HEK293 (cell line): ENCODE results near the gene CDKL5.

Experiments used
- ELK4 ChIP-seq: IDR thresholded peaks from 2 replicates; pipeline ENCODE4 v1.6.1; 2011; ENCODE audit warnings: mild to moderate bottlenecking, low read depth, low read length, borderline replicate concordance
- FEZF1 ChIP-seq: fragments of 450-650 bp; formaldehyde crosslinking; IDR thresholded peaks from 2 replicates; pipeline ENCODE4 v1.5.1; 2016; ENCODE audit warnings: missing biosample characterization, missing genetic modification characterization
- KLF10 ChIP-seq: fragments of 450-650 bp; IDR thresholded peaks from 2 replicates; pipeline ENCODE4 v1.5.1; 2018; ENCODE audit warnings: missing biosample characterization, mild to moderate bottlenecking, missing genetic modification characterization
- KLF17 ChIP-seq: fragments of 450-650 bp; formaldehyde crosslinking; IDR thresholded peaks from 2 replicates; pipeline ENCODE4 v1.5.1; 2016; ENCODE audit warnings: missing biosample characterization, missing genetic modification characterization
- KLF7 ChIP-seq: fragments of 450-650 bp; formaldehyde crosslinking; IDR thresholded peaks from 2 replicates; pipeline ENCODE4 v1.5.1; 2016; ENCODE audit warnings: missing biosample characterization, missing genetic modification characterization, borderline replicate concordance
- ZBTB8A ChIP-seq: fragments of 450-650 bp; formaldehyde crosslinking; IDR thresholded peaks from 2 replicates; pipeline ENCODE4 v1.5.1; 2016; ENCODE audit warnings: missing biosample characterization, missing genetic modification characterization
- ZEB2 ChIP-seq: fragments of 450-650 bp; formaldehyde crosslinking; IDR thresholded peaks from 2 replicates; pipeline ENCODE4 v1.5.1; 2016; ENCODE audit warnings: missing biosample characterization, missing genetic modification characterization
- ZFP3 ChIP-seq: fragments of 450-650 bp; formaldehyde crosslinking; IDR thresholded peaks from 2 replicates; pipeline ENCODE4 v1.5.1; 2016; ENCODE audit warnings: low read depth, missing biosample characterization, missing genetic modification characterization
- ZNF184 ChIP-seq: fragments of 450-650 bp; IDR thresholded peaks from 2 replicates; pipeline ENCODE4 v1.5.1; 2018; ENCODE audit warnings: missing biosample characterization, mild to moderate bottlenecking, missing genetic modification characterization
- ZNF280D ChIP-seq: fragments of 450-650 bp; formaldehyde crosslinking; IDR thresholded peaks from 2 replicates; pipeline ENCODE4 v1.5.1; 2016; ENCODE audit warnings: missing biosample characterization, missing genetic modification characterization
- ZNF292 ChIP-seq: fragments of 450-650 bp; formaldehyde crosslinking; IDR thresholded peaks from 2 replicates; pipeline ENCODE4 v1.5.1; 2016; ENCODE audit warnings: low read depth, missing biosample characterization, missing genetic modification characterization, borderline replicate concordance
- ZNF362 ChIP-seq: fragments of 450-650 bp; formaldehyde crosslinking; IDR thresholded peaks from 2 replicates; pipeline ENCODE4 v1.5.1; 2016; ENCODE audit warnings: missing biosample characterization, missing genetic modification characterization
- ZNF394 ChIP-seq: fragments of 450-650 bp; formaldehyde crosslinking; IDR thresholded peaks from 2 replicates; pipeline ENCODE4 v1.5.1; 2016; ENCODE audit warnings: missing biosample characterization, missing genetic modification characterization, mild to moderate bottlenecking, moderate library complexity, borderline replicate concordance
- ZNF513 ChIP-seq: fragments of 450-650 bp; IDR thresholded peaks from 2 replicates; pipeline ENCODE4 v1.5.1; 2018; ENCODE audit warnings: missing biosample characterization, missing genetic modification characterization
- ZNF518A ChIP-seq: fragments of 450-650 bp; formaldehyde crosslinking; conservative IDR thresholded peaks from 2 replicates; pipeline ENCODE4 v1.5.1; 2016; ENCODE audit warnings: low read depth, missing biosample characterization, missing genetic modification characterization
- ZNF548 ChIP-seq: fragments of 450-650 bp; formaldehyde crosslinking; IDR thresholded peaks from 2 replicates; pipeline ENCODE4 v1.5.1; 2016; ENCODE audit warnings: missing biosample characterization, missing genetic modification characterization
- ZNF600 ChIP-seq: fragments of 450-650 bp; formaldehyde crosslinking; IDR thresholded peaks from 2 replicates; pipeline ENCODE4 v1.5.1; 2016; ENCODE audit warnings: missing biosample characterization, missing genetic modification characterization
- ZXDB ChIP-seq: fragments of 450-650 bp; formaldehyde crosslinking; IDR thresholded peaks from 2 replicates; pipeline ENCODE4 v1.5.1; 2016; ENCODE audit warnings: missing biosample characterization, missing genetic modification characterization
- TF ChIP-seq, protein P1 (sequence below): fragments of 450-650 bp; formaldehyde crosslinking; IDR thresholded peaks from 2 replicates; pipeline ENCODE4 v1.5.1; 2017; ENCODE audit warnings: missing biosample characterization, missing genetic modification characterization
- TF ChIP-seq, protein P2 (sequence below): fragments of 450-650 bp; formaldehyde crosslinking; IDR thresholded peaks from 2 replicates; pipeline ENCODE4 v1.5.1; 2016; ENCODE audit warnings: missing biosample characterization, missing genetic modification characterization

CDKL5 gene

DNA sequence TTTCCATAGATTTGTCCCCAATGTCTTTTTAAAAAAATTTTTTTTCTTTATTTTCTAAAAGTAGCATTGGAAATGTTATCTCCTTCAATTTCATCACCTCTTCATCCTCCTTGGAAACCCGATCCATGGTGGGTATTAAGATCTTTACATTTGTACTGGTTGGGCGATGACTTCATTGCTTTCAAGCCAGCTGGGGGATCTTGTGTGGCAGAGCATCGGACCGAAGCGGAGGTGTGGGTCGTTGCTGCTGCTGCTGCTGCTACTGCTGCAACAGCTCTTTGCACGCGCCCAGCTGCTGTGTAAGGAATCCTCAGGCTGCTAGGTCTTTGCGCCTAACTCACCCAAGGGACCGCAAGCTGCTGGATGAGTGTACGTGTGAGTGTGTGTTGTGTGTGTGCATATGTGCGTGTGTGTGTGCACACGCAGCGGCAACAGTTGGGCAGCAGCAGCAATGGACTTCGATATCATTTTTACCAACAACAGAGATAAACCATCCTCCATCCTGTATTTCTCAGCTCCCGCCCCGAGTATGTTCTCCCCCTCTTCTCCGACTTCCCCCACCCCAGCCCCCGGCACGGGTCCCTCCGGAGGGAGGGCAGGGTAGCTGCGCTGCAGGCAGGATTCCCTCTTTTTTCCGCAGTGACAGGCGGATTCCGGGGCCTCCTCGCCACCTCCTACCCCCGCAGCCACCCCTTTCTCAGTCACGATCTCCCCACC, 768 bp upstream of the CDKL5 start (continued):
- TF ChIP-seq ZNF513 (tag by site-specific recombination) (peak; percentile 62; the same call in 1 of the 2 replicates), ZBTB8A (0 out of 2 replicates have a peak, but pooled peaks have one; percentile 17), ZNF600 (tag by site-specific recombination) (peak; percentile 95), ZEB2 (tag by site-specific recombination) (peak; percentile 46; the same call in 1 of the 2 replicates), ELK4 (no peak), ZFP3 (tag by site-specific recombination) (no peak; the same call in 1 of the 2 replicates), ZNF548 (tag by site-specific recombination) (no peak), ZNF518A (no peak), ZNF280D (tag by site-specific recombination) (no peak), KLF10 (tag by site-specific recombination) (peak; percentile 41; the same call in 1 of the 2 replicates), KLF7 (no peak), ZXDB (tag by site-specific recombination) (peak; percentile 52; the same call in 1 of the 2 replicates), ZNF394 (no peak), ZNF184 (tag by site-specific recombination) (no peak), KLF17 (tag by site-specific recombination) (no peak), ZNF292 (tag by site-specific recombination) (no peak), FEZF1 (no peak), ZNF362 (tag by site-specific recombination) (no peak)
- TF ChIP-seq, protein P1, sequence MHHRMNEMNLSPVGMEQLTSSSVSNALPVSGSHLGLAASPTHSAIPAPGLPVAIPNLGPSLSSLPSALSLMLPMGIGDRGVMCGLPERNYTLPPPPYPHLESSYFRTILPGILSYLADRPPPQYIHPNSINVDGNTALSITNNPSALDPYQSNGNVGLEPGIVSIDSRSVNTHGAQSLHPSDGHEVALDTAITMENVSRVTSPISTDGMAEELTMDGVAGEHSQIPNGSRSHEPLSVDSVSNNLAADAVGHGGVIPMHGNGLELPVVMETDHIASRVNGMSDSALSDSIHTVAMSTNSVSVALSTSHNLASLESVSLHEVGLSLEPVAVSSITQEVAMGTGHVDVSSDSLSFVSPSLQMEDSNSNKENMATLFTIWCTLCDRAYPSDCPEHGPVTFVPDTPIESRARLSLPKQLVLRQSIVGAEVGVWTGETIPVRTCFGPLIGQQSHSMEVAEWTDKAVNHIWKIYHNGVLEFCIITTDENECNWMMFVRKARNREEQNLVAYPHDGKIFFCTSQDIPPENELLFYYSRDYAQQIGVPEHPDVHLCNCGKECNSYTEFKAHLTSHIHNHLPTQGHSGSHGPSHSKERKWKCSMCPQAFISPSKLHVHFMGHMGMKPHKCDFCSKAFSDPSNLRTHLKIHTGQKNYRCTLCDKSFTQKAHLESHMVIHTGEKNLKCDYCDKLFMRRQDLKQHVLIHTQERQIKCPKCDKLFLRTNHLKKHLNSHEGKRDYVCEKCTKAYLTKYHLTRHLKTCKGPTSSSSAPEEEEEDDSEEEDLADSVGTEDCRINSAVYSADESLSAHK (tag by site-specific recombination): 0 out of 2 replicates have a peak, but pooled peaks have one; percentile 4
- TF ChIP-seq, protein P2, sequence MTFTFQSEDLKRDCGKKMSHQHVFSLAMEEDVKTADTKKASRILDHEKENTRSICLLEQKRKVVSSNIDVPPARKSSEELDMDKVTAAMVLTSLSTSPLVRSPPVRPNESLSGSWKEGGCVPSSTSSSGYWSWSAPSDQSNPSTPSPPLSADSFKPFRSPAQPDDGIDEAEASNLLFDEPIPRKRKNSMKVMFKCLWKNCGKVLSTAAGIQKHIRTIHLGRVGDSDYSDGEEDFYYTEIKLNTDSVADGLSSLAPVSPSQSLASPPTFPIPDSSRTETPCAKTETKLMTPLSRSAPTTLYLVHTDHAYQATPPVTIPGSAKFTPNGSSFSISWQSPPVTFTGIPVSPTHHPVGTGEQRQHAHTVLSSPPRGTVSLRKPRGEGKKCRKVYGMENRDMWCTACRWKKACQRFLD (tag by site-specific recombination): no peak
